ENCODE results near the gene LILRA1.
"Not testable (repeated sequence)": the region's sequence is repeated elsewhere in the genome, so short reads cannot be mapped to it uniquely, and the experiment has no call there.

LILRA1 gene

DNA sequence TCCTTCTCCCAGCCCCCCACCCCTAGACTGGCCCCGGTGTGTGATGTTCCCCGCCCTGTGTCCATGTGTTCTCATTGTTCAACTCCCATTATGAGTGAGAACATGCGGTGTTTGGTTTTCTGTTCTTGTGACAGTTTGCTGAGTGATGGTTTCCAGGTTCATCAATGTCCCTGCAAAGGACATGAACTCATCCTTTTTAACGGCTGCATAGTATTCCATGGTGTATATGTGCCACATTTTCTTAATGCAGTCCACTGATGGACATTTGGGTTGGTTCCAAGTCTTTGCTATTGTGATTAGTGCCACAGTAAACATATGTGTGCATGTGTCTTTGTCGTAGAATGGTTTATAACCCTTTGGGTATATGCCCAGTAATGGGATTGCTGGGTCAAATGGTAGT, 15.2 kb upstream of the LILRA1 start:
- not testable (repeated sequence) for DNase-seq

GRCh38 chr19:54586397-54586796, 7.0 kb upstream of the LILRA1 start:
- no peak for DNase-seq

- DNase-seq = no peak
Observed at GRCh38 chr19:54587026-54587425, 6.4 kb upstream of the LILRA1 start.

GRCh38 chr19:54593931-54594626, 647 bp downstream of the LILRA1 start:
- not testable (repeated sequence) for DNase-seq

GRCh38 chr19:54594737-54595136, 1.3 kb downstream of the LILRA1 start:
- no peak for DNase-seq

GRCh38 chr19:54595680-54596436, 2.4 kb downstream of the LILRA1 start:
- not testable (repeated sequence) for DNase-seq

- no peak for DNase-seq
Observed at GRCh38 chr19:54600212-54600611, 6.8 kb downstream of the LILRA1 start.

DNA sequence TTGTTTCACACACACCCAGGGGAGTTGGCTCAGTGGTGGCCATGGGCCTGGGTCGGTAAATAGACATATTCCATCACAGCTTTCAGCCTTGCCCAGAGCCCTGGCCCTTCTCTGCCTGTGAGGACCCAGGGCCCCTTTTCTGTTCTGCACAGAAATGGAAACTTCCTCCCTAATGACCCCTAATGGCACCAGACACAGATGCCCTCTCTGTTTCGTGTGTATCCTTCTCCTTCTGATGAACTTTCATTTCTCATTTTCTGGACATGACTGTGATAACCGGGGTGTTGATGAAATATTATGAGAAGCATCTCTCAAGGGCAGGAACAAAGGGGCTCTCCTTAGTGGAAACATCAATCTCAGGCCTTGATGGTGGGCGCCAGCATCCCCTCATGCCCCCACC, 12.8 kb downstream of the LILRA1 start:
- no peak for DNase-seq

DNA sequence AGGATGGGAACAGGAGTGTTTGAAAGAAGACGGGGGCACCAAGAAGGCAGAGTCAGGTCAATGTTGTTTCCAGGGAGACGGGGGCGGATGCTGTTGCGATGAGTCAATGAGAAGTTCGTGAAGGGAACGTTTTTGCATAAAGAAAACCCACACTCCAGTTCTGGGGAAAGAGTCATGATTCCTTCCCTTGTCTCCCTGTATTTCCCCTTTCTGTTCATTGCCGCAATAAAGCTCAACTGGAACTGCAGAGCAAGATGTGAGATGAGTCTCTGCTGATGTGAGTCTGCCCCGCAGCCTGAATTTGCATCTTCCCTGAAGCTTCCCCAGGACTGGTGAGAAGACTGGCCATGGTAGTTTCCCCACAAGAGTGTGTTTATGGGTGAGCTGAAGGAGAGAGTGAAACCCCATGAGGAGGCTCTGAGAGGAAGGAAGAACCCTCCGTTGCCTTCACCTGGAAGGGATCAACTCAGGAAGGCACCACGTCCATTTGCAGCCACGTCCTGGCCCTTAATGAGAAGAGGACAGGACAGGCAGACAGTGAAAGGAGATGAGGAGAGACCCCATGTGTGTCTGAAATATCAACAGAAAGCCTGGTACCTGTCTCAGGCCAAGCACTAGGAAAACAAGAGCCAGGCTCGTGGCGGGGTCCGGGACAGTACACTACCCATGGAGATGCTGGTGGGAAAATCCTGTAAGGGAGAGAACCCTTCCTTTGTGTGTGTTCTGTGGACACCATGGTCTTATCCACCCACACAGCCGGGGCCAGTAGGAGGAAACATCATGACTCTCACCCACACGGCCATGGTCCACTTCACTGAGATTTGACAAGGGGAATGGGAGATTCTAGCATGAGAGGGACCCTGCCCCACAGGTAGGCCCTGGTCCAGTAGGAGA, 13.7 kb downstream of the LILRA1 start:
- no peak for DNase-seq

DNA sequence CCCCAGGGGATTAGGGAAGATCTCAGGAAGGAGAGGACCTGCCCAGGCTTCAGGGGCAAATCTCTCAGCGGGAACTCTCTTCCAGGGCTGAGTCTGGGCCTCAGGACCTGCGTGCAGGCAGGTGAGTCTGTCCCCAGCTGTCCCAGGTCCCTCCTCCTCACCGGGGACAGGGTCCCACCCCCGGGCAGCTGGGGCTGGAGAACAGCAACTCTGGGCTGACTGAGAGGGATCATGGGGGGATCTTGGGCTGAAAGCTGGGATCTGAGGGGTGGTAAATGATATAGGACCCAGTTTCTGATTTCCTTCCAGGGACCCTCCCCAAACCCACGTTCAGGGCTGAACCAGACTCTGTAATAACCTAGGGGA, 14.3 kb downstream of the LILRA1 start:
- no peak for DNase-seq

DNA sequence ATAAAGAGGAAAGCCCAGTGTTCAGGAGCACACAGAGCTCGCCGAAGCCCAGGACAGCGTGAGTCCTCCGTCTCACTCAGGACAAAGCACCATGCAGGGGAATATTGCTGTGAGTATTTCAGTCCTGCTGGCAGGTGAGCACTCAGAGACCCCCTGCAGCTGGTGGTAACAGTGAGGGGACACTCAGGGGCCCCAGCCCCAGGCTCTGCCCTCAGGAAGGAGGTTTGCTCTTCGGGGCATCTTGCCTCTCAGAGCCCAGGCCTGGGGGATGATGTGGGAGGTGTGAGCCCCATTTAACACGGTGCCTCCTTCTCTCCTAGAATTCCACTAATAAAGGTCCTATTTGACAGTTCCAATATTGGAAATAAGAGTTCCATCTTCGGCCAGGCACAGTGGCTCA, 14.8 kb downstream of the LILRA1 start:
- DNase-seq = no peak

DNA sequence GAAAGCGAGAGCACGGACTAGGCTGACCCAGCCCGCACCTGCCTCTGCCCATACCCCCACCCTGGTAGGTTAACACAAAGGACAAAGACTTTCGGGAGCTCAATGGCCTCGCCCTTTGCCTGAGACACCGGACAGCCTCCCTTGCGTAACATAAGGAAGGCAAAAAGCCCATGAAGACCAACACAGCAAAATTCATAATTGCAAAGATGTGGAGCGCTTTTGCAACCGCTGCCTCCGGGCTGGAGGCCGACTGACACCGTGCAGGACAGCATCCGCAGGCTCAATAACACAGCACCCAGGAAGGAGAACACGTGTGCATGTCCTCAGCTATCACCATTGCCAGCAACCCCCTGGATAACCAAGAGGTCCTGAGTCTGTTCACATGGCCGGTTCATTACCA, 15.4 kb downstream of the LILRA1 start:
- DNase-seq = no peak

- no peak for DNase-seq
Observed at GRCh38 chr19:54609356-54609791, 15.9 kb downstream of the LILRA1 start.

GRCh38 chr19:54612428-54612827, 19.0 kb downstream of the LILRA1 start:
- DNase-seq = no peak

- no peak for DNase-seq
Observed at GRCh38 chr19:54614726-54615125, 21.3 kb downstream of the LILRA1 start.

DNA sequence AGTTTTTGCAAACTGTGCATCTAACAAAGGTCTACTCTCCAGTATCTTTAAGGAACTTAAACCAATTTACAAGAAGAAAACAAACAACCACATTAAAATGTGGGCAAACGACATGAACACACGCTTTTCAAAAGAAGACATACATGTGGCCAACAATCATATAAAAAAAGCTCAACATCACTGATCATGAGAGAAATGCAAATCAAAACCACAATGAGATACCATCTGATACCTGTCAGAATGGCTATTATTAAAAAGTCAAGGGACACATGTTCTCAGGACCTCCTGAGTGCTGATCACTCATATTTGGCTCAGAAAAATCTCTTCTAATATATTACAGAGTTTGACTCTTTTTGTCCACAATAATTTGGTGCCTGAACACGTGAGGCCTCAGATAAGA, 22.6 kb downstream of the LILRA1 start:
- DNase-seq = no peak

DNA sequence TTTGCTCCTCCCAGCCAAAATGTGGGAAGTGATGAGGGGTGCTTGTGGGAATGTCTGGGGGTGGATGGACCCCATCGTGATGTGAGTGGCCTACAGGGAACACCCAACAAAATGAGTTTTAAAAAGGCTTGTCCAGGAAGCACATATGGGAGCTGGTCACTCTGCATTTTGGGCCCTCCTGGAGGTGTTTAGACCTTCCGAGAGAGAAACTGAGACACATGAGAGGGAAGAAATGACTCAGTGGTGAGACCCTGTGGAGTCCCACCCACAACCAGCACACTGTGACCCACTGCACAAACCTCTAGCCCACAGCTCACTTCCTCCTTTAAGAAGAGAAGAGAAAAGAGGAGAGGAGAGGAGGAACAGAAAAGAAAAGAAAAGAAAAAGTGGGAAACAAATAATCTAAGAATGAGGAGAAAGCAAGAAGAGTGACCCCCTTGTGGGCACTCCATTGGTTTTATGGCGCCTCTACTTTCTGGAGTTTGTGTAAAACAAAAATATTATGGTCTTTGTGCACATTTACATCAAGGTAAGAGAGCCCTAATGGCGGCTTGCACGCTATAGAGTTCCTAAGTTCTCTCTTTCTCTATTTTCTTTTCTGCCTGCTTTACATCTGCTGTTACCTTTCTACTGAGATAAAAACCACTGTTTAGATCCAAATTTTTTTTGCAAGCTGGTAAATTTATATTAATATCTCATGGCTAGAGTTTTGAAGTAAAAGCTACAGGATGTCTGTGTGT, 23.6 kb downstream of the LILRA1 start:
- DNase-seq = no peak

DNA sequence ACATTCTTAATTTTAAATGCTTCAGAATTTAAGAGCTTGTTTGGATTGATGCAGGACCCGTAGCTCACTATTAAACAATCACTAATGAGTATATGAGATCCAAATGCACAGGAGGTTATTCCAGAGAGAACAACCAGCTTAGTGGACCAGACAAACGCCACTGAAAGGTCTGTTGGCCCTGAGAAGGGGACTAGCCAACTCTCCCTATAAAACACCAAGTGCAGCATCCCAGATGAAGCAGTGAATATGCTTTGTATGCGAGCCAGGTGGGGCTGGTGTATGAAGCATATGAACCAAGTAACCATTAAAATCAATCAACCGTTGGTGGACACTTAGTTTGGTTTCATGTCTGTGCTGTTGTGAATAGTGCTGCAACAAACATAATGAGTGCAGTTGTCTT, 27.0 kb downstream of the LILRA1 start:
- DNase-seq = no peak

- DNase-seq = no peak
Observed at GRCh38 chr19:54622431-54622830, 29.0 kb downstream of the LILRA1 start.

DNA sequence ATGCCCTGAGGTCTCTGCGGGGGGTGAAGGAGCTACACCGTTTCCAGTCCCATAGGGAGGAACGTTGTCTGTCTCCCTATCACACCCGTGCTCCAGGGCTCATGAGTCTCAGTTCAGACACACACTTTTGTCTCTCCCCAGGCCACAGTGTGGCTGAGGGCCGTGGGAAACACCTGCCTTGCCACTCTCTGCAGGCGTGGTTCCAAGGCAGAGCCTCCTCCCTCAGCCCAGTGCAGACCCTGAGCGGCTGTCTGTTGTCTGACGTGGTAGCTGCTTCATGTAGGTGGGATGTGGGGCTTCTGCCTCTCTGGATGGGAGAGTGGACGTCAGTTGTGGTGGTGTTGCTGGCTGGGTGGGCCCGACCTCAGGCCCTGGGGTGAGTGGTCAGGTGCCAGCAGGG, 30.8 kb downstream of the LILRA1 start:
- DNase-seq = not testable (repeated sequence)

- DNase-seq = not testable (repeated sequence)
Observed at GRCh38 chr19:54624934-54625730, 31.7 kb downstream of the LILRA1 start.

DNA sequence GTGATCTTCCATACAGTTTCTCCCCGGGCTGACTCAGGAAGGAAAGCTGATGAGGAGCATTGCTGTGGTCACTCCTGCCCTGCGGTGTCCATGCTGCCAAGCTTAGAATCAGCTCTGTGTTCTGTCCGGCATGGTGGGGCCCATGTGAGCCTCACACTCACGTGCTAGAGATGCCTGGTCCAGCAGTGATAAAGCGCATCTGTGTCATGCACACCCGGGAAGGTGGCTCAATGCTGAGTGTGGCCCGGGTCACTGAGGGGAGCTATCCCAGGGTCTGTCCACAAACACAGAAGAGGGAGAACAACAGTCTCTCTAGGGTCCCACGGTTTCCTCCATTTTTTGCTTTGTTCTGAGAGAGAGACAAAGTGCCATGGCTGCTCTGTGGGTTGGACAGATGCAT, 33.3 kb downstream of the LILRA1 start:
- DNase-seq = no peak
